ENCODE results near the gene RNF212B.

DNA sequence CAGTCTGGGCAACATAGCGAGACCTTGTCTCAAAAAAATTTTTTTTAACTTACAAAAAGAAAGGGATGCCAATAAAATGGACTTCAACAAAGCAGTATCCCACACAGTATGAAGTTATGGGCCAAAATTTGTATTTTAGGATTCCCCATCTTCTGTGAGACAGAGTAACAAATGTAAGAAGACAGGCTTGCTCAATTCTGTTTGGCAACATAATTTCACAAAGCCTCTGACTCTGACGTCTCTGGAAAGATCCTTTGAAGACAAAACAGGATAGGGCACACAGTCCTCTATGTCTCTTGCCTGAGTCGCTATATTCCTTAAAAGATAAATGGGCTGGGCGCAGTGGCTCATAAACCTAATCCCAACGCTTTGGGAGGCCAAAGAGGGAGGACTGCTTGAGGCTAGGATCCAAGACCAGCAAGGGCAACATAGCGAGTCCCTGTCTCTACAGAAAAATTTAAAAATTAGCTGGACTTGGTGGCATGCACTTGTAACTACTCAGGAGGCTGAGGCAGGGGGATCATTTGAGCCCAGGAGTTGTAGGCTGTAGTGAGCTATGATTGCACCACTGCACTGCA lies 49.3 kb downstream of the RNF212B start:
- TF ChIP-seq CTCF (IDR thresholded peaks at IDR 0.05) (no peak), POLR2A (IDR thresholded peaks at IDR 0.05) (no peak)

Data from adrenal gland (tissue), 5 donors.